HTR-8/SVneo (cell line): ENCODE data around the gene DCAF17.

Source experiments
- DNase-seq: peaks from one replicate; pipeline ENCODE4 v3.0.0; 2011; ENCODE audit warnings: low spot score, mixed read lengths; ENCODE audit not compliant: insufficient read length
- FAIRE-seq: peaks from 2 replicates; lab custom pipeline; 2011; peaks lifted over from hg19 to GRCh38; lab: Jason Lieb, UNC

DCAF17 gene

GRCh38 chr2:171434013-171434989, at the start of gene DCAF17:
DCAF17 (plus strand) TSS chr2:171434226; CDS start chr2:171434578, 352 bp downstream.
- DNase-seq (peak; percentile 92), FAIRE-seq (peak; percentile 93)

DNA sequence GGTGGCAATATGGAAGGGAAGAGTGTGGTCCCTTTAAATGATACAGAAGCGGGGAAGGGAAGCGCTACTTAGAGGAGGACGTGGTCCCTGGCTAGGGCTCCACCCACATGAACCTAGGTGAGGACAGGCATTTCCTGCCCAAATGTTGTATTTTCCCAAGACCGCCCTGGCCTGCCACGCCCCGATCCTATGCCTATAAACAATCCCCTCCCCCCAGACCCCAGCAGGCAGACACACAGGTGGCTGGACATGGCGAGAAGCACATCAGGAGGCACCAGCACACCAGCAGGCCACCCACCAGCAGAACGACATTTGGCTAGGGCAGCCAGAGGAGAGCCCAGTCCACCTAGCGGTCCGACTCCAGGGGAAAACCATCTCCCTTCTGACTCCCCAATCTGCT, 47.4 kb upstream of the DCAF17 start:
- DNase-seq = no peak
- no peak for FAIRE-seq

- DNase-seq (no peak), FAIRE-seq (no peak)
Observed at GRCh38 chr2:171387052-171387451, 47.0 kb upstream of the DCAF17 start.

GRCh38 chr2:171389325-171389724, 44.7 kb upstream of the DCAF17 start:
- FAIRE-seq = no peak
- DNase-seq = no peak

- FAIRE-seq (no peak), DNase-seq (no peak)
Observed at GRCh38 chr2:171389780-171390179, 44.2 kb upstream of the DCAF17 start.

GRCh38 chr2:171390941-171391516, 43.0 kb upstream of the DCAF17 start:
- no peak for FAIRE-seq

GRCh38 chr2:171391532-171391931, 42.5 kb upstream of the DCAF17 start:
- no peak for FAIRE-seq
- DNase-seq = no peak

More at GRCh38 chr2:171390941-171391516, 43.0 kb upstream of the DCAF17 start:
- DNase-seq = no peak

DNA sequence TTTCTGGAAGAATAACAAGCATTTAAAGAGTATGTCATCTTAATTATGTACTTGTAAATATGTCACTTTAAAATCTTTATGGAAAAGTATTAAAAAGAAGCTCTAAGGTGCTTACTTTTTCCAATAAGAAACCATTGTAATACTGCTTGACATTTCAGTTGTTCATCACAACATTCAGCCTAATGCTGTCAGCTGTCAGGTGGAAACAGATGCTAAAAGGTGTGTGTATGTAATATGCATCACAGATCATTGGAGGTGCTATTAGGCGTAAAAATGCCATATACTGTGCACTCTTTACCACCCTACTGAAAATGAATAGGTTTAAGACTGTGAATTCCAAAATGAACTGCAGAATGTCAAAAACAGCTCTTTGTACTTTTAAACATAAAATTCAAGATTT, 40.5 kb upstream of the DCAF17 start:
- DNase-seq = no peak
- no peak for FAIRE-seq

- no peak for FAIRE-seq
- DNase-seq = no peak
Observed at GRCh38 chr2:171394164-171394740, 39.8 kb upstream of the DCAF17 start.

GRCh38 chr2:171399292-171399691, 34.7 kb upstream of the DCAF17 start:
- no peak for FAIRE-seq
- no peak for DNase-seq

DNA sequence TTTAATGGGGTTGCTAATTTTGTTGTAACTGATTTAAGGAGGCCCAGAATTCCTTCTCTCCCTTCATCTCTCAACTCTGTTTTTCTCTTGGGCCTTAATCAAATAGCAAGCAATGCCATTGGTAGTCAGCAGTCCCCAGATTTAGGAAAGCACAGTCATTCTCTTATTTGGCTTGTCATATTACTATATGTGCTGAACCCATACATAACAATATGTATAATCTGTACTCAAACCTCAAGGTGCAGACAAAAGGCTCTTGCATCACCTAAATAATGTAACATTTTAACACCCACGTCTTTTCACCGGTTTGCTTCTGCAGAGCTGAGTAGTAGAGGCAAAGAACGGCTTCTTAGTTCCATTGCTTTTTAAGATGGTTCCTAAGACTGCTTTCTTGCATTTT, 33.6 kb upstream of the DCAF17 start:
- FAIRE-seq (no peak), DNase-seq (no peak)

DNA sequence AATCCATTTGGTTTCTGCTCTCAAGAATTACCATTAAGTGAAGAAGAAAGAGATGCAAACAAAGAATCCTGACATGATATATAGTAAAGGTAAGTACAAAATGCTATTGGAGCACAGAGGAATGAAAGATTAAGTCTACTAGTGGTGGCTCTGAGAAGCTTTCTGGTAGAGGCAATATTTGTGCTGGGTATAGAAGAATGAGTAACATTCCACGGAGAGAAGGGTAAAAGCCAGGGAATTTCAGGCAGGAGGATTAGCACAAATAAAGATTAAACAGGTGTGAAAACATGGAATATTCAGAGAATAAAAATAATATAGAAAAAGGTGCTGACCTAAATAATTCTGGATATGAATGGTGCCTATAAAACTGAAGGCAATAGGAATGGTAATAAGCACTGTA, 32.1 kb upstream of the DCAF17 start:
- no peak for DNase-seq
- no peak for FAIRE-seq

GRCh38 chr2:171402906-171403580, 31.0 kb upstream of the DCAF17 start:
- FAIRE-seq (no peak), DNase-seq (no peak)

GRCh38 chr2:171404261-171404660, 29.8 kb upstream of the DCAF17 start:
- DNase-seq = peak; percentile 30
- peak; percentile 68 for FAIRE-seq

DNA sequence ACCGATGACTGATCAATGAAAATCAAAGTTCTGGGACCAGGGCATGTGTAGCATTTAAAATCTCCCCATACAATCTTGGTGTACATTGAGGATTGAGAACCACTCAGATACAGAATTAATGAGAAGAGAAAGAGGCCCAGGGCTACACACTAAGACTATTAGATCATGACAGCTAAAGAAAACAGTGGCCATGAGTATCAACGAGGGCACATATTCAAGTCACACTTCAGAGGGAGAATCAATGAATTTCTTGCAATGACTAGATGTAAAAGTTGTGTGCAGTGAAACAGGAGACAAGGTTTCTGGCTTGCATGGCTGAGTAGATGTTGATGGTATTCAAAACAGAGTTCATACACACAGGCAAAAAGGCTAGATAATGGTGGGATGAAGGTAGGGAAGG, 29.3 kb upstream of the DCAF17 start:
- DNase-seq (no peak), FAIRE-seq (no peak)

- no peak for FAIRE-seq
- no peak for DNase-seq
Observed at GRCh38 chr2:171405546-171405945, 28.5 kb upstream of the DCAF17 start.

DNA sequence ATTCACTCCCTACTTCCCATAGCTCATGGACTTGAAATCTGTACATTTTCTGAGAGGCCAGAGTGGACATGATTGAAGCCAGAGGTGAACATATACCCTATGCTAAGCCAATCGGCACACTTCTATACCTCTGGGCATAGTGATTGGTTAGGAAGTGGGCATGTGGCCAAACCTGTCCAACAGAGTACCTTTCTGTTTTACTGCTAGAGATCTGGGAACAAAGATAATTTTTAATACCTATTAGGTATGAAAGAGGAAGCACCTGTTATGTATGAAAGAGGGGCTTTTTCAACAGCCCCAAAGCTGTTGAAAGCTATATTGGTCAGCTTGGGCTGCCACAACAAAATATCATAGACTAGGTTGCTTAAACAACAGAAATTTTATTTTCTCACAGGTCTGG, 28.0 kb upstream of the DCAF17 start:
- FAIRE-seq = no peak
- no peak for DNase-seq

DNA sequence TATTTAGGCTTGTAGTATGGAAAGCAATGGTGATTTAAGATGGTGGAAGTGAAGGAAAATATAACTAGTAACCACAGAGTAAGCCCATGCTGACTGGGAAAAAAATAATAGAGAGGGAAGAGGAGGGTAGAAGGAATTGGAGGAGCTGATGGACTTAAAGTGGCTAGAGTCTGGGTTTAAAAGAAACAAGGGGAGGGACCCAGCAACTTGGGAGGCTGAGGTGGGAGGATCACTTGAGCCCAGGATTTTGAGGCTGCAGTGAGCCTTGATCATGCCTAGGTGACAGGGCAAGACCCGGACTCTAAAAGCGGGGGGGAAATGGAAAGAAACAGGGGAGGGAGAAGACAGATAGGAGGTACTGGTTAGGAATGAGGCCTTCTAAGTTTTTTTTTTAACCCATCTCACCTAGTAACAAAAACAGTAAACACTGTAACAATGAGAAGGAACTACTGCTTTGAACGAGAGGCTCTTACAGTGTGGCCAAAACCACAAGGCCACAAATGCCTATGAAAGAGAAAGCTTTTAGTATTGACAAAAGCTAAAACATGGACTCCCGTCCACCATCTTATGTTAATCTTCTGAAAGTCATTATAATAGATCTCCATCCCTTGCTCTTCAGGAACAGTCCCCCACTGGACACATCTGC, 26.9 kb upstream of the DCAF17 start:
- FAIRE-seq (no peak), DNase-seq (no peak)

GRCh38 chr2:171407676-171408044, 26.4 kb upstream of the DCAF17 start:
- DNase-seq (no peak), FAIRE-seq (no peak)

DNA sequence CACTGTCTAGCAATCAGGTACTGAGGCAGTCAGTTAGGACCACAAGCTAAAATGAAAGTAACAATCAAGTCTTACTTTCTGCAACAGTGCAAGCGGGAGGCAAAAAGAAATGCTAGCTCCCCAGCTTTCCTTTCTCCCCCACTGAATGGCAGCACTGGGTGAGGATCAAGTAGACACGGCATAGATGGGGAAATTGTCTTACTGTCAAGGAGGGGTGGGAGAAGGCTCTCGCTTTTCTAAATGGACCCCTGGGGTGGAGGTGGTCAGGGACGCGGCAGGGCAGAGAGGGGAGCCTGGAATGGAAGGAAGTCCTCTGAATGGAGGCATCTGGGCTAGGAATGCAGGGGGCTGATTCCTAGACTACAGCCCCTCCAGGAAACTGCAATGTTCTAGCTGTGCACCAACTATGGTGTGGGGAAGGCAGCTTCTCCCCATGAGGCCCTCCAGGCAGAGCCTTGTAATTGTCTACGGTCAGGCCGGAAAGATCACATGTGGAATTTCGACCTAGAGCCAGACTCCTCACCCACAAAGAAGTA, 24.5 kb upstream of the DCAF17 start:
- FAIRE-seq (peak; percentile 54), DNase-seq (no peak)
